ENCODE results near the gene CDC42BPG.
A peak's percentile ranks its signal among the peaks of the same experiment; 100 is the strongest.

Gene CDC42BPG

GRCh38 chr11:64844330-64845128 is at the start of gene CDC42BPG:
CDC42BPG (minus strand) TSS chr11:64844653; CDS start chr11:64844569, 84 bp downstream.
- H3K27me3 ChIP-seq (ENCODE audit: control insufficient read depth, insufficient read depth, low read length), result no peaks in the 10 kb centered on the region
- H3K36me3 ChIP-seq (ENCODE audit: control insufficient read depth, insufficient read depth, low read length), result no peaks in the 10 kb centered on the region
- H3K9ac ChIP-seq (ENCODE audit: low read length), result no peak within 1 kb of the TSS
- H3K4me1 ChIP-seq (ENCODE audit: control insufficient read depth, insufficient read depth, low read length), result peaks cover 4% of the 10 kb centered on the region
- peak within 1 kb of the TSS; percentile 65 for H3K4me3 ChIP-seq (ENCODE audit: low read length)
- no peak within 1 kb of the TSS for H3K27ac ChIP-seq (ENCODE audit: low read depth, low read length)

GRCh38 chr11:64893194-64894069 is 49.0 kb upstream of the CDC42BPG start:
- Histone ChIP-seq H3K4me1 (ENCODE audit: control insufficient read depth, insufficient read depth, low read length) (no peaks in the 10 kb centered on the region), H3K4me3 (ENCODE audit: low read length) (peak overlapping the region; percentile 67), H3K27me3 (ENCODE audit: control insufficient read depth, insufficient read depth, low read length) (no peaks in the 10 kb centered on the region), H3K27ac (ENCODE audit: low read depth, low read length) (no peak overlapping the region), H3K36me3 (ENCODE audit: control insufficient read depth, insufficient read depth, low read length) (peaks cover 15% of the 10 kb centered on the region), H3K9ac (ENCODE audit: low read length) (peak overlapping the region; percentile 80)

GRCh38 chr11:64892838-64893193 is 48.4 kb upstream of the CDC42BPG start:
- Histone ChIP-seq H3K36me3 (ENCODE audit: control insufficient read depth, insufficient read depth, low read length) (peaks cover 12% of the 10 kb centered on the region), H3K4me1 (ENCODE audit: control insufficient read depth, insufficient read depth, low read length) (no peaks in the 10 kb centered on the region), H3K27ac (ENCODE audit: low read depth, low read length) (no peak overlapping the region), H3K27me3 (ENCODE audit: control insufficient read depth, insufficient read depth, low read length) (no peaks in the 10 kb centered on the region), H3K4me3 (ENCODE audit: low read length) (peak overlapping the region; percentile 67), H3K9ac (ENCODE audit: low read length) (peak overlapping the region; percentile 80)

GRCh38 chr11:64892411-64892831 is 48.0 kb upstream of the CDC42BPG start:
- no peaks in the 10 kb centered on the region for H3K27me3 ChIP-seq (ENCODE audit: control insufficient read depth, insufficient read depth, low read length)
- H3K9ac ChIP-seq (ENCODE audit: low read length), result peak overlapping the region; percentile 80
- H3K4me3 ChIP-seq (ENCODE audit: low read length), result peak overlapping the region; percentile 67
- H3K4me1 ChIP-seq (ENCODE audit: control insufficient read depth, insufficient read depth, low read length), result peaks cover 2% of the 10 kb centered on the region
- no peak overlapping the region for H3K27ac ChIP-seq (ENCODE audit: low read depth, low read length)
- peaks cover 11% of the 10 kb centered on the region for H3K36me3 ChIP-seq (ENCODE audit: control insufficient read depth, insufficient read depth, low read length)

GRCh38 chr11:64891880-64892279 is 47.4 kb upstream of the CDC42BPG start:
- H3K36me3 ChIP-seq (ENCODE audit: control insufficient read depth, insufficient read depth, low read length), result peaks cover 9% of the 10 kb centered on the region
- H3K4me3 ChIP-seq (ENCODE audit: low read length), result peak overlapping the region; percentile 67
- peak overlapping the region; percentile 24 for H3K9ac ChIP-seq (ENCODE audit: low read length)
- peaks cover 2% of the 10 kb centered on the region for H3K4me1 ChIP-seq (ENCODE audit: control insufficient read depth, insufficient read depth, low read length)
- H3K27me3 ChIP-seq (ENCODE audit: control insufficient read depth, insufficient read depth, low read length), result no peaks in the 10 kb centered on the region
- H3K27ac ChIP-seq (ENCODE audit: low read depth, low read length), result no peak overlapping the region

GRCh38 chr11:64891215-64891848 is 46.9 kb upstream of the CDC42BPG start:
- Histone ChIP-seq H3K36me3 (ENCODE audit: control insufficient read depth, insufficient read depth, low read length) (peaks cover 9% of the 10 kb centered on the region), H3K4me3 (ENCODE audit: low read length) (peak overlapping the region; percentile 70), H3K27me3 (ENCODE audit: control insufficient read depth, insufficient read depth, low read length) (no peaks in the 10 kb centered on the region), H3K9ac (ENCODE audit: low read length) (peak overlapping the region; percentile 61), H3K4me1 (ENCODE audit: control insufficient read depth, insufficient read depth, low read length) (peaks cover 2% of the 10 kb centered on the region), H3K27ac (ENCODE audit: low read depth, low read length) (no peak overlapping the region)

- Histone ChIP-seq H3K27me3 (ENCODE audit: control insufficient read depth, insufficient read depth, low read length) (no peaks in the 10 kb centered on the region), H3K4me3 (ENCODE audit: low read length) (peak overlapping the region; percentile 70), H3K4me1 (ENCODE audit: control insufficient read depth, insufficient read depth, low read length) (peaks cover 2% of the 10 kb centered on the region), H3K27ac (ENCODE audit: low read depth, low read length) (no peak overlapping the region), H3K9ac (ENCODE audit: low read length) (peak overlapping the region; percentile 61), H3K36me3 (ENCODE audit: control insufficient read depth, insufficient read depth, low read length) (peaks cover 9% of the 10 kb centered on the region)
Observed at GRCh38 chr11:64890522-64890939, 46.1 kb upstream of the CDC42BPG start.

- H3K4me1 ChIP-seq (ENCODE audit: control insufficient read depth, insufficient read depth, low read length), result peaks cover 2% of the 10 kb centered on the region
- H3K36me3 ChIP-seq (ENCODE audit: control insufficient read depth, insufficient read depth, low read length), result peaks cover 9% of the 10 kb centered on the region
- no peak overlapping the region for H3K4me3 ChIP-seq (ENCODE audit: low read length)
- no peak overlapping the region for H3K9ac ChIP-seq (ENCODE audit: low read length)
- H3K27me3 ChIP-seq (ENCODE audit: control insufficient read depth, insufficient read depth, low read length), result no peaks in the 10 kb centered on the region
- H3K27ac ChIP-seq (ENCODE audit: low read depth, low read length), result no peak overlapping the region
Observed at GRCh38 chr11:64888729-64889511, 44.5 kb upstream of the CDC42BPG start.

- Histone ChIP-seq H3K36me3 (ENCODE audit: control insufficient read depth, insufficient read depth, low read length) (peaks cover 9% of the 10 kb centered on the region), H3K4me3 (ENCODE audit: low read length) (peak overlapping the region; percentile 62), H3K27ac (ENCODE audit: low read depth, low read length) (no peak overlapping the region), H3K27me3 (ENCODE audit: control insufficient read depth, insufficient read depth, low read length) (no peaks in the 10 kb centered on the region), H3K4me1 (ENCODE audit: control insufficient read depth, insufficient read depth, low read length) (peaks cover 2% of the 10 kb centered on the region), H3K9ac (ENCODE audit: low read length) (no peak overlapping the region)
Observed at GRCh38 chr11:64888406-64888728, 43.9 kb upstream of the CDC42BPG start.

- H3K4me3 ChIP-seq (ENCODE audit: low read length), result peak overlapping the region; percentile 62
- H3K27ac ChIP-seq (ENCODE audit: low read depth, low read length), result peak overlapping the region; percentile 80
- peaks cover 9% of the 10 kb centered on the region for H3K36me3 ChIP-seq (ENCODE audit: control insufficient read depth, insufficient read depth, low read length)
- no peak overlapping the region for H3K9ac ChIP-seq (ENCODE audit: low read length)
- H3K27me3 ChIP-seq (ENCODE audit: control insufficient read depth, insufficient read depth, low read length), result no peaks in the 10 kb centered on the region
- H3K4me1 ChIP-seq (ENCODE audit: control insufficient read depth, insufficient read depth, low read length), result peaks cover 2% of the 10 kb centered on the region
Observed at GRCh38 chr11:64887757-64888405, 43.4 kb upstream of the CDC42BPG start.

- peaks cover 2% of the 10 kb centered on the region for H3K4me1 ChIP-seq (ENCODE audit: control insufficient read depth, insufficient read depth, low read length)
- H3K4me3 ChIP-seq (ENCODE audit: low read length), result peak overlapping the region; percentile 62
- H3K36me3 ChIP-seq (ENCODE audit: control insufficient read depth, insufficient read depth, low read length), result peaks cover 9% of the 10 kb centered on the region
- H3K27ac ChIP-seq (ENCODE audit: low read depth, low read length), result peak overlapping the region; percentile 80
- H3K27me3 ChIP-seq (ENCODE audit: control insufficient read depth, insufficient read depth, low read length), result no peaks in the 10 kb centered on the region
- H3K9ac ChIP-seq (ENCODE audit: low read length), result no peak overlapping the region
Observed at GRCh38 chr11:64887234-64887756, 42.8 kb upstream of the CDC42BPG start.

Data from rectal smooth muscle tissue (tissue), 1 donor.